HCT116 (cell line): ENCODE results near the gene STAT4. TPM values are rescaled to one million over a fixed set of nuclear protein-coding genes. Genes with fewer than 3 reads are reported as not detected.

Experiments used
- ATAC-seq: fragments of 200-7000 bp; cut with Tn5 transposase; 2 replicates; pipeline ENCODE4 v1.9.1; 2020; ENCODE audit warnings: mild to moderate bottlenecking, moderate library complexity
- BruUV-seq: library from RNA; stranded (reverse); fragments of 400-500 nt; replicated peaks from 2 replicates; lab custom pipeline; 2021; lab: Mats Ljungman, UMichigan
- CTCF ChIA-PET: fragments of 300-600 bp; sonication (Branson Sonifier 250); formaldehyde crosslinking; loops from one replicate; lab custom pipeline; 2021; ENCODE audit warnings: antibody characterized with exemption; lab: Charles Lee
- POLR2A ChIA-PET: fragments of 300-600, 350-600 bp; sonication (Branson Sonifier 250); formaldehyde crosslinking; loops from one replicate; lab custom pipeline; 2021; ENCODE audit warnings: antibody characterized with exemption; lab: Charles Lee
- RAD21 ChIA-PET, 2 experiments: fragments of 300-600 bp; sonication (Branson Sonifier 250); formaldehyde crosslinking; loops; one replicate each; lab custom pipeline; 2023; ENCODE audit warnings: low total read pairs in 2 of 2; ENCODE audit not compliant: uncharacterized antibody in 2 of 2, unreplicated experiment in 2 of 2, low non-redundant PET in 1 of 2; lab: Charles Lee
- DNase-seq: peaks from one replicate; pipeline ENCODE4 v3.0.0-alpha.2; 2010; ENCODE audit warnings: low read depth, low spot score
- H2AFZ ChIP-seq: fragments of 200-600 bp; shearing (Covaris generic), sonication (generic); 2 replicates; pipeline ENCODE4 v1.6.1; 2017; ENCODE audit warnings: low read depth, mixed run types, mixed read lengths, antibody characterized with exemption, low read length; ENCODE audit not compliant: poor library complexity, severe bottlenecking
- H3K27ac ChIP-seq: 2 replicates; pipeline ENCODE4 v1.5.1; 2012; ENCODE audit warnings: low read depth, low read length
- H3K27me3 ChIP-seq: fragments of 200-600 bp; sonication (generic); 2 replicates; pipeline ENCODE4 v1.6.1; 2016; ENCODE audit warnings: mixed run types, low read length, mixed read lengths; ENCODE audit not compliant: insufficient read depth
- H3K36me3 ChIP-seq, 2 experiments: fragments of 200-500 bp in 1 of 2; fragments of 200-600 bp in 1 of 2; sonication (Bioruptor generic) in 1 of 2; sonication (generic) in 1 of 2; 2 replicates each; pipeline versions ENCODE4 v1.5.1 to v1.6.1; 2014 to 2016; ENCODE audit warnings: low read length in 2 of 2, inconsistent platforms in 1 of 2, mixed read lengths in 1 of 2, mixed run types in 1 of 2; ENCODE audit not compliant: insufficient read depth in 2 of 2, control insufficient read depth in 1 of 2
- H3K4me1 ChIP-seq, 2 experiments: fragments of 200-600 bp in 1 of 2; sonication (generic) in 1 of 2; 2 replicates each; pipeline versions ENCODE4 v1.5.1 to v1.6.1; 2012 to 2017; ENCODE audit warnings: low read length in 2 of 2, inconsistent platforms in 1 of 2, mild to moderate bottlenecking in 1 of 2, mixed read lengths in 1 of 2, mixed run types in 1 of 2, moderate library complexity in 1 of 2; ENCODE audit not compliant: insufficient read depth in 2 of 2, control insufficient read depth in 1 of 2
- H3K4me2 ChIP-seq: fragments of 200-600 bp; sonication (generic); 2 replicates; pipeline ENCODE4 v1.6.1; 2017; ENCODE audit warnings: mixed run types, low read length, mixed read lengths
- H3K4me3 ChIP-seq, 2 experiments: fragments of 200-600 bp in 1 of 2; sonication (generic) in 1 of 2; replicated peaks in 1 of 2; 2 replicates each; pipeline ENCODE4 v1.5.1; 2011 to 2016; ENCODE audit warnings: low read length in 2 of 2, control low read depth in 1 of 2, low read depth in 1 of 2, mild to moderate bottlenecking in 1 of 2, mixed read lengths in 1 of 2, mixed run types in 1 of 2
- H3K79me2 ChIP-seq: fragments of 200-600 bp; sonication (generic); 2 replicates; pipeline ENCODE4 v1.6.1; 2017; ENCODE audit warnings: mild to moderate bottlenecking, mixed run types, low read length, moderate library complexity, mixed read lengths; ENCODE audit not compliant: insufficient read depth
- H3K9ac ChIP-seq: fragments of 200-600 bp; sonication (generic); 2 replicates; pipeline ENCODE4 v1.6.1; 2016; ENCODE audit warnings: low read length, mixed read lengths
- H3K9me2 ChIP-seq: fragments of 200-600 bp; sonication (generic), shearing (Covaris generic); 2 replicates; pipeline ENCODE4 v1.6.1; 2017; ENCODE audit warnings: mixed run types, mild to moderate bottlenecking, moderate library complexity; ENCODE audit not compliant: insufficient read depth
- H3K9me3 ChIP-seq, 2 experiments: fragments of 200-500 bp in 1 of 2; fragments of 200-600 bp in 1 of 2; sonication (Bioruptor generic) in 1 of 2; sonication (generic) in 1 of 2; 2 replicates each; pipeline ENCODE4 v1.6.1; 2014 to 2017; ENCODE audit warnings: low read length in 2 of 2, mixed read lengths in 2 of 2, inconsistent platforms in 1 of 2, low read depth in 1 of 2, mild to moderate bottlenecking in 1 of 2, mixed run types in 1 of 2, moderate library complexity in 1 of 2; ENCODE audit not compliant: control insufficient read depth in 1 of 2, insufficient read depth in 1 of 2
- H4K20me1 ChIP-seq: fragments of 200-600 bp; sonication (generic), shearing (Covaris generic); 2 replicates; pipeline ENCODE4 v1.6.1; 2017; ENCODE audit warnings: mixed run types, mild to moderate bottlenecking, moderate library complexity; ENCODE audit not compliant: insufficient read depth
- ATF3 ChIP-seq: IDR thresholded peaks from 2 replicates; pipeline ENCODE4 v1.6.1; 2012
- CBX3 ChIP-seq: IDR thresholded peaks from 2 replicates; pipeline ENCODE4 v1.6.1; 2012; ENCODE audit warnings: low read depth
- CEBPB ChIP-seq: IDR thresholded peaks from 2 replicates; pipeline ENCODE4 v1.6.1; 2012; ENCODE audit warnings: low read depth
- EGR1 ChIP-seq: IDR thresholded peaks from 2 replicates; pipeline ENCODE4 v1.6.1; 2012; ENCODE audit warnings: low read depth
- EZH2 ChIP-seq: fragments of 200-600 bp; sonication (generic); IDR thresholded peaks from 2 replicates; pipeline ENCODE4 v1.6.1; 2017; ENCODE audit warnings: antibody characterized with exemption, mixed run types
- EZH2phosphoT487 ChIP-seq: fragments of 200-600 bp; IDR thresholded peaks from 2 replicates; pipeline ENCODE4 v1.6.1; 2018; ENCODE audit warnings: antibody characterized with exemption, borderline replicate concordance
- FOSL1 ChIP-seq: IDR thresholded peaks from 2 replicates; pipeline ENCODE4 v1.6.1; 2012; ENCODE audit warnings: low read depth
- JUND ChIP-seq: IDR thresholded peaks from 2 replicates; pipeline ENCODE4 v1.6.1; 2012
- POLR2A ChIP-seq: IDR thresholded peaks from 2 replicates; pipeline ENCODE4 v1.7.0; 2011; ENCODE audit warnings: borderline replicate concordance; ENCODE audit not compliant: insufficient read depth, insufficient read length; ENCODE audit errors: extremely low read depth
- SP1 ChIP-seq: IDR thresholded peaks from 2 replicates; pipeline ENCODE4 v1.6.1; 2012; ENCODE audit warnings: low read depth
- SRF ChIP-seq: IDR thresholded peaks from 2 replicates; pipeline ENCODE4 v1.6.1; 2012; ENCODE audit warnings: low read depth
- YY1 ChIP-seq: IDR thresholded peaks from 2 replicates; pipeline ENCODE4 v1.6.1; 2011; ENCODE audit warnings: low read length, low read depth, moderate library complexity, mild to moderate bottlenecking; ENCODE audit not compliant: insufficient replicate concordance; ENCODE audit errors: extremely low read depth
- ZBTB33 ChIP-seq: IDR thresholded peaks from 2 replicates; pipeline ENCODE4 v1.6.1; 2011; ENCODE audit warnings: mild to moderate bottlenecking, low read length, moderate library complexity; ENCODE audit not compliant: insufficient replicate concordance; ENCODE audit errors: extremely low read depth
- intact Hi-C: fragments of 100-400 bp; cut with micrococcal nuclease; formaldehyde crosslinking; loops from 2 replicates; pipeline ENCODE4 v1.10.0; 2022
- total RNA-seq: library from RNA; stranded (reverse); gene quantifications from one replicate; pipeline ENCODE4 v1.2.1, GENCODE V29; 2021; ENCODE audit not compliant: unreplicated experiment

STAT4 gene
- total RNA-seq, 1 experiment from 2014 or later = 2.0 TPM

- TF ChIP-seq YY1 (no peak), JUND (no peak), SRF (no peak), CEBPB (no peak), FOSL1 (no peak), EZH2 (no peak), ATF3 (no peak), EZH2phosphoT487 (no peak), CBX3 (no peak), POLR2A (no peak)
Measured at GRCh38 chr2:190984595-190984994, 166.2 kb downstream of the STAT4 start (continued).

GRCh38 chr2:190982262-190983034 lies 168.3 kb downstream of the STAT4 start:
- no TSS peak for BruUV-seq
- intact Hi-C loops = no loop called here
- Histone ChIP-seq H3K9me3 (no peaks in the 10 kb centered on the region), H3K9ac (no peak overlapping the region), H4K20me1 (no peaks in the 10 kb centered on the region), H2AFZ (no peak overlapping the region), H3K27ac (no peak overlapping the region), H3K4me2 (no peak overlapping the region), H3K9me2 (no peaks in the 10 kb centered on the region), H3K4me1 (no peaks in the 10 kb centered on the region), H3K27me3 (no peaks in the 10 kb centered on the region), H3K36me3 (peaks cover 81 to 84% of the 10 kb centered on the region in 2 experiments), H3K4me3 (no peak overlapping the region), H3K79me2 (no peaks in the 10 kb centered on the region)
- no peak for TF ChIP-seq EGR1
- TF ChIP-seq YY1 = no peak
- no peak for TF ChIP-seq SP1
- TF ChIP-seq ATF3 = no peak
- no peak for TF ChIP-seq ZBTB33
- no peak for TF ChIP-seq CEBPB
- DNase-seq (no peak), ATAC-seq (no peak)
- POLR2A ChIA-PET = no interaction called here
- CTCF ChIA-PET = interaction anchor here (0.6 kb wide), 1 partner anchor 11 kb away, joined by 3 read pairs; no protein-coding TSS in a partner anchor
- RAD21 ChIA-PET = no interaction called here
